HS-5 (cell line): ENCODE data around the gene NAA35.
"Not testable (repeated sequence)": the region's sequence is repeated elsewhere in the genome, so short reads cannot be mapped to it uniquely, and the experiment has no call there.

Experiments used
- DNase-seq: peaks from one replicate; pipeline ENCODE4 v3.0.0-alpha.2; 2012; ENCODE audit warnings: low read depth

The NAA35 gene

DNA sequence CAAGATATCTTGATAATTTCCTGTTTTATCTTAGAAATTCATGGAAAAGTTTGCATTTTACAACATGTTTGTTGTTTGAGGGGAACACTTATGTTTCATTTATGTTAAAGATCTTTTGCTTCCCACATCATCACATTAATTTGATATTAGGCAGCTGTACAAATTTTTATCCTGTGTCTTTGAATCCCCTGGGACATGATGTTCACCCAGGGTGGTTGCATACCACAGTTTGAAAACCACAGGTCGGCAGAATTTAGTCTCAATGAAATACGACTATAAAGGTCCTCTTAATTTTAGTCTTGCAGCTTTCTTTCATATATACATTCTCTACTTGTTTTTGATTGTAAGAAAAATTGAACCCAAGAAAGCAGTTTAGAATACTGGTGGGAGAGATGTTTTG, 3.7 kb downstream of the NAA35 start:
- no peak for DNase-seq

DNA sequence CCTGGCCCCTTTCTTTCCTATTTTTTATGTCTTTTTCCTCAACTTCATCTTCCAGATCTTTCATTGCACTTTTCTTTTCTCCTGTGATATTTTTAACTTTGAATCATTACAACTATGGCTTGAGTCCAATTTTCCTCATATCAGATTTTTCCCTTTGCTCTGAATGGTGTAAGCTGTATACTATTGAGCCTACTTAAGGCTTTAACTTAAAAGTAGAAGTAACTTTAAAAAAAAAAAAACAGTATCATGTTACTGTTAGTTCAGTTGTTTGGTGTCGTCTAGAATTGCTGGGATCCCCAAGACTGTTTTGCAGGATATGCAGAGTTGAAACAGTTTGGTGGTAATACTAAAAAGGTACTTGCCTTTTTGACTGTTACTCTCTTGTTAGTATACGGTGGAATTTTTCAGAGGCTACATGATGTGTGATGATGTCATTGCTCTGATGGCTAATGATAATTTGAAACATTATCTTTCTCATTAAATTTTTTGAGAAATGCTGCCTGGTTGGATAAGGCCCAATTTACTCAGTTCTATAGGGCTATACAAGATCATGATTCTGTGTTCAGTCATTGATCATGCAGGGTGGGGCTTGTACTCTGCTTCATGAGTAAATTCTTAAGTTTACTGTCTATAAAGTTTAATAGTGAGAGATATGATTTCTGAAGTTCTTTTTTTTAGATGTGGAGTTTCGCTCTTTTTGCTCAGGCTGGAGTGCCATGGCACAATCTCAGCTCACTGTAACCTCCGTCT, 8.8 kb downstream of the NAA35 start:
- no peak for DNase-seq

- DNase-seq: no peak
These were observed 19.0 kb downstream of the NAA35 start for GRCh38 chr9:85959955-85960354.

DNA sequence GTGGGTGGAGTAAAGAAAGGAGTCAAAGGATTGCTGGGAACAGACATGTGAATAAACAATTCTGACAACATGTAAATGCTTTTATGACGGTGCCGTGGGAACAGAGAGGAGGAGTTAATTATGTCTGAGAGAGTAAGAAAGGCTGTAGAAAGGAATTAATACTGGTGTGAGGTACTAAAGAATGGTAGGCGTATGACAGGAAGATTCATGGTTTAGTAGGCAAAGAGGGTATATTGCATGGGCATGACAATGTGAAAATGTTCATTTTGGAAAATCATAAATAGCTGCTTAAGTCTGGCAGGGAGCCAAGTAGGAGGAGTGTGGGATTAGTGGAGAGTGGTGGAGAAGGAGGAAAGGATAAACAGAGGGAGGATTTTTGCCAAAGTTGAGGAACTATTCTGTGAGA, 19.7 kb downstream of the NAA35 start:
- no peak for DNase-seq

GRCh38 chr9:85964526-85964925, 23.6 kb downstream of the NAA35 start:
- no peak for DNase-seq

GRCh38 chr9:85964949-85965348, 24.0 kb downstream of the NAA35 start:
- no peak for DNase-seq

- DNase-seq: no peak
These were observed 28.8 kb downstream of the NAA35 start for GRCh38 chr9:85969727-85970126.

DNA sequence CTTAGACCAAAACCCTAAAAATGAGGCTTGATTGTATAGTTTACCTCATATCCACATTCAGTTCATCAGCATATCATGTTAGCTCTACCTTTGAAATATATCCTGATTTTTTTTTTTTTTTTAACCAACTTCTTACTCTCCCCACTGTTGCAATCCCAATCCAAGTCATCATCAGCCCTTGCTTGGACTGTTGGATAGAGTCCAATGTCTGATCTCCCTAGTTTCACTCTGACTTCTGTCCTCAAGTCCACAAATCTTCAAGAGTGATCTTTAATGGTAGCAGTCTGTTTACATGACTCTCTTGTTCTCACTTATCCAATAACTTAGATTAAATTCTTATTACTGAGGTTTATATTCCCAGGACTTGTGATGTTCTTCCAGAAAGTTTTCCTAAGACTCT, 30.8 kb downstream of the NAA35 start:
- DNase-seq: no peak

DNA sequence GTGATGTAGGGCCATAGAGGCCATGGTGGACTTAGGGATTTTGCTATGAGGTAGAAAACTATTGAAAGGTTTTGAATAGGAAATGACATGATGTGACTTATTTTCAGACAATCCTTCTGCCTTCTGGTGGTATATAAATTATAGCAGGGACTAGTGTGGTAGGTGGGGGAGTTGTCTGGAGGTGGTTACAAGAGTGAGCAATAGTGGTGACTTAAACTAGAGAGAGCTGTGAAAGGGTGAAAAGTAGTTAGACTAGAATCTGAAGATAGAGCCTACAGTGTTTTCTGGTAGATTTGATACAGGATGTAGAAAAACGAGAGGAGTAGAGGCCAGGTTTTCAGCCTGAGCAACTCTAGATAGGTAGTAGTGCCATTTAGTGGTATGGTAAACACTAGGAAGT, 32.3 kb downstream of the NAA35 start:
- DNase-seq: no peak

GRCh38 chr9:85974055-85974547, 33.2 kb downstream of the NAA35 start:
- not testable (repeated sequence) for DNase-seq

- DNase-seq: no peak
These were observed 37.5 kb downstream of the NAA35 start for GRCh38 chr9:85978496-85978895.

- DNase-seq: no peak
These were observed 40.4 kb downstream of the NAA35 start for GRCh38 chr9:85981369-85981768.

DNA sequence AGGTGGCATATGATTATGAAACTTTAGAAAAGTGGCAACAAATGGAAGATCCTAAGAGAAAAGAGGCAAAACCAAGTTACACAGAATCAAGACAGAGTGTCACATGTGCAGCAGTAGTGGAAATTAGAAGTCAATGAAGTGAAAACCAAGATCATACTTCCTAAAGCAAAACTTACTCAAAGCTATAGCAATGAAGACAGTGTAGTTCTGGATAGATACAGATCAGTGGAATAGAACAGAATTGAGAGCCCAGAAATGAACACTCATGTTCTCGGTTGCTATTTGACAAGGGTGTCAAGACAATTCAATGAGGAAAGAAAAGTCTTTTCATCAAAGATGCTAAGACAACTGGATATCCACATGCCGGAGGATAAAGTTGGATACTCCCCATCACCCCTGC, 43.5 kb downstream of the NAA35 start:
- no peak for DNase-seq

GRCh38 chr9:85987236-85987635, 46.3 kb downstream of the NAA35 start:
- no peak for DNase-seq

DNA sequence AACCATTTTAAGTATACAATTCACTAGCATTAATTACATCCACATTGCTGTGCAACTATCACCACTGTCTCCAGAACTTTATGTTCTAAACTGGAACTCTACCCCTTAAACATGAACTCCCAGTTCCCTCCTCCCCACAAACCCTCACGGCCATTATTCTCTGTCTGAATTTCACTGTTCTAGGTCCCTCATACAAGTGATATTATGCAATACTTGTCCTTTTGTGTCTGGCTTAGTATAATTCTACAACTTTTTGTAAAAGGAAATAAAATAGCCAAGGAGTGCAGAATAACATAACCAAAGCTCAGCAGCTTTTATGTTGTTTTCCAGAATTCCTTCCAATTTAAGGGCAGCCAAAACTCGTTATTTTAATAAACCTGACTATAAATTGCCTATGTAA, 53.2 kb downstream of the NAA35 start:
- DNase-seq: no peak

DNA sequence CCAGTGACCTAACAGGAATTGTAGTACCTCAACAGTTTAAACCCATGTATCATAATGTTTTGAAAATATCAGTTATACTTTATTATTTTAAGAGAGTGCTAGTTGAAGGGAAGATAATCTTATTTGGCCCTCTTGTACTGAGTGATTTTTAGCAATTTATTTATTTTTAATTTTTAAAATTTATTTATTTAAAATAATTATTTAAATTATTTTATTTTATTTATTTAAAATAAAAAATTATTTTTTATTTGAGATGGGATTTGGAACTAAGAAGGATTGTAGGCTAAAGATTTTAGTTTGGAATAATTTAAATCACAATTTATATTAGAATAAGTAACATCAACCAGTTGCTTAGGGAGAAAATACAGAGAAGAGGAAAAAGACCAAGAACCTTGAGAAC, 54.2 kb downstream of the NAA35 start:
- DNase-seq: no peak

GRCh38 chr9:85995599-85995998, 54.7 kb downstream of the NAA35 start:
- no peak for DNase-seq

DNA sequence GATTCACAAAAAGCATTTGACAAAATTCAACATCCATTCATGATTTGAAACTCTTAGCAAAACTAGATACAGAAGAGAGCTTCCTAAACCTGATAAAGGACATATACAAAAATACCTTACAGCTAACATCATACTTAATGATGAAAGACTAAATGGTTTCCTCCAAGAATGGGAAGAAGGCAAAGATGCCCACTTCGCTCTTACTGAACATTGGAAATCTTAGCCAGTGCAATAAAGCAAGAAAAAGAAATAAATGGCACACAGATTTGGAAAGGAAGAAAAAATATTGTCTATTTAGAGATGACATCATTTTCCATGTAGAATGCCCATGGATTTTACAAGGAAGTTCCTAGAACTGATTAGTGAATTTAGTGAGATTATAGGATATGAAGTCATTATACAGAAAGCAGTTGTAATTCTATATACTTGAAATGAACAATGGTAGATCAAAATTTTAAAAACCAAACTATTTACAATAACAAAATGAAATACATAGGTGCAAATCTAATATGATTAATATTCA, 64.4 kb downstream of the NAA35 start:
- DNase-seq: no peak

- no peak for DNase-seq
These were observed 68.2 kb downstream of the NAA35 start for GRCh38 chr9:86009133-86009532.

DNA sequence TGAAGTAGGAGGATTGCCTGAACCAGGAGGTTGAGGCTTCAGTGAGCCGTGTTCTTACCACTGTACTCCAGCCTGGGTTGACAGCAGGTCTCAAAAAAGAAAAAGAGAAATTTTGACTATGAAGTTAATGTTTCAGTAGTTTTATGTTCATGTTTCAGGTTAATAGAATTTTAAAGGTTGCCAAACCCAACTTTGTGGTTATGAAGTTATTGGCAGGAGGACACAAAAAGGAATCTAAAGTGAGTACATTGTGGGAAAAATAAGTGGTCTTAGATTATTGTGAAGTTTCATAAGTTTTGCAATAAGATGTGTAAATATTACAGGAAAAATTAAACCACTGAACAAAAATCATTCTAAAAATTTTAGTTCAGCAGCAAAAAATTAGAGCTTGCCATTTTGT, 79.8 kb downstream of the NAA35 start:
- no peak for DNase-seq

DNA sequence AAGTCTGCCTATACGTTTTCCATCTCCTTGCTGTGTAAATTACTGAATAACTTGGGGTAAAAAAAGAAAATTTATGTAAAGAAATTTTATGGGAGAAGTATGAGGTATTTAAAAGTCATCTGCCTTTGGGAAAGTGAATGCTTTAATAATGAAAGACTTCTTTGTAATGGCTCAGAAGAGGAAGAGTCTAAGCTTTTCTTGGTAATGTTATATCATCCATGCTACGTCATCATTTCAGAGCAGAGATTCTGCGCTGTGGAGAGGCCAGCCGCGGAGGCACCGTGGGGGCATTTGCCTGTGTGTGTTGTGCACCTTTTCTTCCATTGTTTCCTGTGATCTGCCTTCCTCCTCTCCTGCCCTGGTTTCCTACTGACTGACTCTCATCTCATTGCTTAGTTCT, 80.2 kb downstream of the NAA35 start:
- DNase-seq: no peak

DNA sequence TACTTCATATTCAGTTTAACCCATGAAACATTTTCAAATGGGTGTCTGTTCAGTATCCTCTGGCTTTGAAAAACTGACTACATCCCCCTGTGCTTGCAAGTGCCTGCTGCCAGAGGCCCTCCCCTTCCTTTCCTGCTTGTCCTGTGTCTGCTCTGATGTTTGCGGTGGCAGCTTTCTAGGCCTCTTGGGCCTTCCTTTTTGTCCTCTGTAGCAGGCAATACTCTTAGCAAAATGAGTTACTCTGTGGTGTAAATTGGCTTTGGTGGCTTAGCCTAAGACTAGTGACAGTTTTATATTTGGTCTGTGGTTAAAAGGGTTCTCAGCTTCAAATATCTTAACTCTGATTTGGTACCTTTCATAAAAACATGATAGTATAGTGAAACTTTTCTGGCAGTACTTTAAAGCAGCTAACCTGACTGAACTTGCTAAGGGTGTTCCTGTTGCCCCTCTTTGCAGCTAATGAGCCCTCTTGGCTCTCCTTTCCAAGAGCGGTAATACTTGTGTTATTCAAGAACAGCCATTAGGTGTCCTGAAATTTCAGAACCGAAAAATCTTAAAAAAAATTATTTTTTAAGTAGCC, 81.8 kb downstream of the NAA35 start:
- DNase-seq: no peak

DNA sequence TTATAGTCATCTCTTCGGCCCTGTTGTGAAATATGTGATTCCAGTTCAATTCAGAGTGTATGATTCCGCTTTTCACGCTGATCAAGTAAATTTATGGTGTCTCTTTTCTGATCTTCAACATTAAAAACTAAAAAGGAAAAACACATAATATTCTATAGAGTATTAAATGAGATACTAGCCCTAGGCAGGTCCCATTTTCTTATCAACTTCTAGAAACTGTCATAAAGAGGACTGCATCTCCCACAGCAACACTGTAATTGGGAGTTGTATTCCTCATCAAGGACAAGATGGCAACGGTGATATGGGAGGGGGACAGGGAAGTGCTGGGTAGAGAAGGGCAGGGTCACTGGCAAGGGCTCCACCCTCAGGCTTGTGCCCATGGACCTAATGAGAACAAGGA, 86.8 kb downstream of the NAA35 start:
- DNase-seq: no peak
